Spinal cord (tissue), 10 donors: ENCODE data around the gene RASA4B. TPM values are rescaled to one million over a fixed set of nuclear protein-coding genes. Genes with fewer than 3 reads are reported as not detected.
"Not testable (repeated sequence)": the region's sequence is repeated elsewhere in the genome, so short reads cannot be mapped to it uniquely, and the experiment has no call there.

Source experiments
- DNase-seq, 6 donors: peaks; one replicate each; pipeline versions ENCODE4 v3.0.0 to v3.0.0-alpha.2; 2013 to 2015; ENCODE audit warnings: low spot score in 6 of 6, low read depth in 4 of 6
- H3K27ac ChIP-seq: one replicate; pipeline ENCODE4 v1.5.1; 2013; ENCODE audit warnings: low read depth, low read length, control low read depth
- H3K27me3 ChIP-seq: one replicate; pipeline ENCODE4 v1.6.1; 2013; ENCODE audit warnings: low read length; ENCODE audit not compliant: control insufficient read depth, insufficient read depth
- H3K36me3 ChIP-seq: one replicate; pipeline ENCODE4 v1.6.1; 2013; ENCODE audit warnings: low read length; ENCODE audit not compliant: control insufficient read depth, insufficient read depth
- H3K4me1 ChIP-seq: one replicate; pipeline ENCODE4 v1.6.1; 2013; ENCODE audit warnings: low read length; ENCODE audit not compliant: control insufficient read depth, insufficient read depth
- H3K4me3 ChIP-seq: one replicate; pipeline ENCODE4 v1.5.1; 2013; ENCODE audit warnings: low read depth, low read length, control low read depth
- H3K9me3 ChIP-seq: one replicate; pipeline ENCODE4 v1.6.1; 2013; ENCODE audit warnings: low read length; ENCODE audit not compliant: control insufficient read depth, insufficient read depth
- WGBS: methylation state at CpG from one replicate; pipeline ENCODE4 v1.1.5; 2013; ENCODE audit warnings: missing lambda C conversion rate; ENCODE audit not compliant: insufficient coverage; 5-methylcytosine and 5-hydroxymethylcytosine counted together
- polyA plus RNA-seq, 2 donors: library from polyadenylated mRNA; unstranded; fragments of 120-200 nt; gene quantifications; one replicate each; pipeline ENCODE4 v1.2.1, GENCODE V29; 2013; ENCODE audit not compliant: insufficient read length in 2 of 2
- total RNA-seq, 2 donors: library from RNA; depleted of rRNA in 1 of 2; stranded (reverse); fragments of 120-200 nt in 1 of 2; fragments of >200 nt in 1 of 2; gene quantifications; one replicate each; pipeline versions ENCODE4 v1.2.3 to v1.2.4, GENCODE V29; 2013 to 2014
- donor health status: healthy.

RASA4B gene
- total and polyA plus RNA-seq, 4 donors: 11.1 to 65.3 (median 23.3) TPM

- not testable (repeated sequence) for H3K9me3 ChIP-seq, DNase-seq, H3K4me3 ChIP-seq, H3K27me3 ChIP-seq, H3K4me1 ChIP-seq, H3K27ac ChIP-seq, H3K36me3 ChIP-seq
- no CpG with 5 or more reads among the region's 15 CpGs for WGBS
Measured at GRCh38 chr7:102514881-102515721, 2.5 kb downstream of the RASA4B start.

GRCh38 chr7:102512642-102513221 is 4.8 kb downstream of the RASA4B start:
- Histone ChIP-seq H3K4me3 (peak overlapping the region; percentile 21), H3K27ac (peak overlapping the region; percentile 81)
- H3K4me1 ChIP-seq, H3K27me3 ChIP-seq, H3K36me3 ChIP-seq, H3K9me3 ChIP-seq: not testable (repeated sequence)
- WGBS: no CpG with 5 or more reads among the region's 5 CpGs
- peak; percentile 70 to 98 (median 80) for DNase-seq

DNA sequence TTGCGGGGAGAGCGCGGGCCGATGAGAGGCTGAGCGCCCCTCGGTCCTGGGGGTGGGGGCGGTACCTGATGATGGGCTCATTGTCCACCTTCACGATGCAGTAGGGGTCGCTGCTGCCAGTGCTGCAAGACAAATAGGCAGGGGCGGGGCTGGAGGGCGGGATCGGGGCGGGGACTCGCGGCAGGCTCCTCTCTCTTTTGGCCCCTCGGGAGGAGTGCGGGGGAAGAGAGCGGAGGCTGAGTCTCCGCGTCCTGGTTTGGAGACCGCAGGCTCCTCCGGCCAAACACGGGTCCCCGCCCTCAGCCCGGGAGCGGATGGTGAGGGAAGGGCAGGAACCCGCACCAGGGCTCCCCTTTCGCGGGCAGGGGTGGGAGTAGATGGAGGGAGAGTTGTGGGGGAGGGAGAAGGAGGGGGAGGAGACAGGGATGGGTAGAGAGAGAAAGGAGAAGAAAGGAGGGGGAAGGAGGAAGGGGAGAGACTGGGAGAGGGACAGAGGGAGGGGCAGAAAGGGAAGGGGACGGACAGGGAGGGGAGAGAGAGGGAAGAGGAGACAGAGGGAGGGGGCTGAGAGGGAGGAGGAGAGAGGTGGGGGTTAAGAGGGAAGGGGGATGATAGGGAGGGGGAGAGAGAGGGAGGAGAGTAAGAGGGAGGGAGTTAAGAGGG is 5.6 kb downstream of the RASA4B start:
- H3K36me3 ChIP-seq, H3K9me3 ChIP-seq, DNase-seq, H3K27me3 ChIP-seq, H3K27ac ChIP-seq, H3K4me3 ChIP-seq, H3K4me1 ChIP-seq: not testable (repeated sequence)
- no CpG with 5 or more reads among the region's 30 CpGs for WGBS

GRCh38 chr7:102510575-102510974 is 7.0 kb downstream of the RASA4B start:
- not testable (repeated sequence) for H3K27ac ChIP-seq, H3K27me3 ChIP-seq, H3K4me3 ChIP-seq, H3K9me3 ChIP-seq, DNase-seq, H3K4me1 ChIP-seq, H3K36me3 ChIP-seq
- WGBS: no CpG with 5 or more reads among the region's 8 CpGs

DNA sequence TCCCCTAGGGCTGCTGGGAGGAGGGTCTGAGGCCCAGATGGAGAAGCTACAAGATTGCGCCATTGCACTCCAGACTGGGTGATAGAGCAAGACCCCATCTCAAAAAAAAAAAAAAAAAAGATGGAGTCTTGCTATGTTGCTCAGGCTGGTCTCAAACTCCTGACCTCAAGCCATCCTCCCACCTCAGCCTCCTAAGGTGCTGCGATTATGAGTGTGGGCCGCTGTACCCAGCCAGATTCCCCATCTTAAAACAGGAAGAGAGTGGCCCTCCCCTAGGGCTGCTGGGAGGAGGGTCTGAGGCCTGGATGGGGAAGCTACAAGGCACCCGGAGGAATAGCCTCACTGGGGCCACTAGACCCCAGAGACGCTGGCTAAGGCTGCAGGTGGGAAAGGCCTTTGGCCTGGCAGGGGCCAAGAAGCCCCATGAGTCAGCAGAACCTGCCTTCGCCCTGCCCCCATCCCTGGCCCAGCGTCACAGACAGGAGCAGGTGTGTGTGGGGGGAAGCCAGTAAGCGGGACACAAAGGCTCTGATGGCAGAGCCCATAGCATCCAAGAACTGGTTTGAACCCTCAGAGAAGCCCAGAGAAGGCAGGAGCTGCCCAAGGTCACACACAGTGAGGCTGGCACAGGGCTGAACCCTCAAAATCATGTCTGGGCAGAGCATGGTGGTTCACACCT is 10.0 kb downstream of the RASA4B start:
- H3K27me3 ChIP-seq, H3K36me3 ChIP-seq, H3K9me3 ChIP-seq, H3K27ac ChIP-seq, DNase-seq, H3K4me3 ChIP-seq, H3K4me1 ChIP-seq: not testable (repeated sequence)
- WGBS: no CpG with 5 or more reads among the region's 8 CpGs

DNA sequence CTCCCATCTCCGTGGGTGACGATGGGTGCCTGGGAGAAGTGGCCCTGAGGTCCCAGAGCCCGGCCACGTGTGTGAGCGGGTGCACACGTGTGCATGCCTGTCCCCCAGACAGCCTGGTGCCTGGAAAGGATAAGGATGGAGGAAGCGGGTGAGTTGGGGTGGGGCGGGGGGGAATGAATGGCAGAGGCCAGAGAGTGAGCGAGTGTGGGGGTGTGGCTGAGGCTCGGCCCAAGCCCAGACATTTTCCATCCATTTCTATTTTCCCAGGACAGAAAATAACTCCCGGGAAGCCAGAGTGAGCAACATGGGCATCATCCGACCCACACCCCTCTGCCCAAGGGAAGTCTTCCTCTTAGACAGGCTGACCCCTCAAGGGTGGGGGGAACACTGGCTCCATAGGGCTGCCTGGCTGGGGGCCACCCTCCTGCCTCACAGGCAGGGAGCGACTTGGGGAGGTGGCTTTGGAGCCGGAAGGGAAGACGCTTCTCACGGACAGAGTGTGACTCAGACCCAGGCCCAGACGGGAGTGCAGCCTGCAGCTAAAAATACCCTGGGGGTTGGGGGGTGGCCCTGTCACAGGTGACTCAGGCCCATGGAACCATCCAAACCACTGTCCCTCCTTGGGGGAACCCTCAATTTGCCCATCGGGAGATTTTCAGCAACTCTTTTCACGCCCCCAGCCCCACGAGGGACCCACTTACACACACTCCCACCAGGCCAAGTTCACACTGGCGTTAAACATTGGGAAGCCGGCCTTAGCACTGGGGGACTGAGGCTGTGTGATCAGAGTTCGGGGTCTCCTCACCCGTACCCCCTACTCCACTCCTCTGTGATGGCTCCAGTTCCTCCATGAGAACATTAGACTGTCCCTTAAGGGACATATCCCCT is 12.0 kb downstream of the RASA4B start:
- DNase-seq, H3K27ac ChIP-seq, H3K4me1 ChIP-seq, H3K4me3 ChIP-seq, H3K36me3 ChIP-seq, H3K27me3 ChIP-seq, H3K9me3 ChIP-seq: not testable (repeated sequence)
- WGBS: no CpG with 5 or more reads among the region's 24 CpGs

DNA sequence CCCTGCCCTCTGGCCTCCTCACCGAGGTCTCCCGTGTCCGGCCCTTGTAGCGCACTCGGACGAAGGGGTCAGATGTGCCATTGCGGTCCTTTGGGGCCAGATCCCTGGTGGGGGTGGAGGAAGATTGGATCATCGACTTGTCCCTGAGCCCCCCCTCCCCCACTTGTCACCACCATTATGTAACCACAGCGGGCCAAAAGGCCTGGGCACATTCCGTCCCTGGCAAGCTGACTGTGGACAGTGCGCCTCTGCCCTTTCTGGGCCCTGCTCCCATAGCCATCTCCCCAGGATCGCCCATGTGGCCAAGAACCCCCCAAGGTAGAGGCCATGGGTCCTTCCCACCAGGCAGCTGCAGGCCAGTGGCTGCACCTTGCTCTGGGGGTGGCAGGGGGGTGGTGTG is 14.4 kb downstream of the RASA4B start:
- H3K36me3 ChIP-seq, DNase-seq, H3K4me1 ChIP-seq, H3K9me3 ChIP-seq, H3K27me3 ChIP-seq, H3K27ac ChIP-seq, H3K4me3 ChIP-seq: not testable (repeated sequence)
- no CpG with 5 or more reads among the region's 12 CpGs for WGBS

- H3K4me3 ChIP-seq, H3K27ac ChIP-seq, H3K9me3 ChIP-seq, H3K4me1 ChIP-seq, H3K36me3 ChIP-seq, H3K27me3 ChIP-seq, DNase-seq: not testable (repeated sequence)
- WGBS: no CpG with 5 or more reads among the region's 16 CpGs
Measured at GRCh38 chr7:102498321-102498720, 19.3 kb downstream of the RASA4B start.

GRCh38 chr7:102497308-102497707 is 20.3 kb downstream of the RASA4B start:
- H3K4me3 ChIP-seq, H3K36me3 ChIP-seq, DNase-seq, H3K4me1 ChIP-seq, H3K27ac ChIP-seq, H3K27me3 ChIP-seq, H3K9me3 ChIP-seq: not testable (repeated sequence)
- no CpG with 5 or more reads among the region's 5 CpGs for WGBS
